GM12892 (cell line): ENCODE results near the gene ASS1.

Experiments
- POLR2A ChIP-seq: IDR thresholded peaks from 2 replicates; pipeline ENCODE4 v1.6.1; 2011; ENCODE audit warnings: low read depth, low read length, control low read depth
- POLR2AphosphoS5 ChIP-seq: IDR thresholded peaks from 2 replicates; pipeline ENCODE4 v1.6.1; 2011; ENCODE audit warnings: low read depth, low read length, control low read depth
- TAF1 ChIP-seq: IDR thresholded peaks from 2 replicates; pipeline ENCODE4 v1.6.1; 2011; ENCODE audit warnings: low read depth, mild to moderate bottlenecking, control low read depth, low read length, borderline replicate concordance

- TF ChIP-seq POLR2AphosphoS5, result no peak
- no peak for TF ChIP-seq POLR2A
- TF ChIP-seq TAF1, result no peak
Observed at GRCh38 chr9:130400870-130401269, 43.9 kb upstream of the ASS1 start.
